GM12878 (cell line): ENCODE data around the gene TCIRG1. TPM values are rescaled to one million over a fixed set of nuclear protein-coding genes. Genes with fewer than 3 reads are reported as not detected.

Source experiments
- ATAC-seq: fragments of 200-7000 bp; cut with Tn5 transposase; 3 replicates; pipeline ENCODE4 v1.9.1; 2020; ENCODE audit warnings: mild to moderate bottlenecking, moderate library complexity
- BruUV-seq: library from RNA; stranded (reverse); fragments of 400-500 nt; replicated peaks from 2 replicates; lab custom pipeline; 2021; lab: Mats Ljungman, UMichigan
- CTCF ChIA-PET: fragments of 300-600 bp; sonication (Branson Sonifier 250); formaldehyde crosslinking; extraction: SDS; loops from one replicate; lab custom pipeline; 2021; ENCODE audit warnings: inconsistent platforms; lab: Yijun Ruan, JAX
- POLR2A ChIA-PET: fragments of 350-600 bp; formaldehyde crosslinking; extraction: SDS; loops from one replicate; lab custom pipeline; 2021; ENCODE audit warnings: inconsistent platforms; lab: Charles Lee
- RAD21 ChIA-PET: fragments of 300-600 bp; sonication (Branson Sonifier 250); formaldehyde crosslinking; loops from one replicate; lab custom pipeline; 2023; ENCODE audit warnings: antibody characterized with exemption; ENCODE audit not compliant: unreplicated experiment; lab: Charles Lee
- SMC1A ChIA-PET: fragments of 300-600 bp; sonication (Branson Sonifier 250); formaldehyde crosslinking; loops from one replicate; lab custom pipeline; 2023; ENCODE audit not compliant: unreplicated experiment, uncharacterized antibody; lab: Charles Lee
- DNase-seq: peaks from one replicate; pipeline ENCODE4 v3.0.0-alpha.2; 2011; ENCODE audit warnings: low read depth, low spot score
- FAIRE-seq: peaks from 3 replicates; lab custom pipeline; 2011; peaks lifted over from hg19 to GRCh38; lab: Jason Lieb, UNC
- H2AFZ ChIP-seq: 2 replicates; pipeline ENCODE4 v1.6.0; 2011; ENCODE audit warnings: low read depth, low read length, control low read depth; ENCODE audit not compliant: control insufficient read depth
- H3K27ac ChIP-seq: 2 replicates; pipeline ENCODE4 v1.5.1; 2011; ENCODE audit warnings: control low read depth; ENCODE audit not compliant: control insufficient read depth, insufficient read depth
- H3K27me3 ChIP-seq, 2 experiments: replicated peaks in 1 of 2; 2 replicates each; pipeline versions ENCODE4 v1.6.0 to v1.6.1; 2011; ENCODE audit warnings: low read length in 1 of 2; ENCODE audit not compliant: control insufficient read depth in 2 of 2, insufficient read depth in 2 of 2
- H3K36me3 ChIP-seq, 2 experiments: 2 replicates each; pipeline ENCODE4 v1.5.1; 2011; ENCODE audit warnings: low read length in 1 of 2; ENCODE audit not compliant: control insufficient read depth in 2 of 2, insufficient read depth in 2 of 2
- H3K4me1 ChIP-seq: 2 replicates; pipeline ENCODE4 v1.6.1; 2011; ENCODE audit warnings: mild to moderate bottlenecking, low read length, moderate library complexity, mixed read lengths; ENCODE audit not compliant: control insufficient read depth, insufficient read depth
- H3K4me2 ChIP-seq: 2 replicates; pipeline ENCODE4 v1.6.0; 2011; ENCODE audit warnings: control low read depth; ENCODE audit not compliant: control insufficient read depth, insufficient read depth
- H3K4me3 ChIP-seq: fragments of 200-600 bp; sonication (generic); 2 replicates; pipeline ENCODE4 v1.5.1; 2016
- H3K79me2 ChIP-seq: 2 replicates; pipeline ENCODE4 v1.6.0; 2011; ENCODE audit warnings: low read length; ENCODE audit not compliant: control insufficient read depth, insufficient read depth
- H3K9ac ChIP-seq: 2 replicates; pipeline ENCODE4 v1.8.0; 2011; ENCODE audit warnings: low read length, control low read depth, mixed read lengths; ENCODE audit not compliant: control insufficient read depth, insufficient read depth
- H3K9me3 ChIP-seq: replicated peaks from 3 replicates; pipeline ENCODE4 v1.5.1; 2011; ENCODE audit warnings: mild to moderate bottlenecking, low read length; ENCODE audit not compliant: control insufficient read depth, insufficient read depth
- H4K20me1 ChIP-seq: 2 replicates; pipeline ENCODE4 v1.6.0; 2011; ENCODE audit not compliant: control insufficient read depth, insufficient read depth
- ASH2L ChIP-seq: fragments of 300-600, 200-600 bp; sonication (generic); IDR thresholded peaks from 2 replicates; pipeline ENCODE4 v1.6.1; 2017; ENCODE audit warnings: low read depth, mild to moderate bottlenecking, borderline replicate concordance
- BACH1 ChIP-seq: fragments of 450-650 bp; IDR thresholded peaks from 2 replicates; pipeline ENCODE4 v1.6.1; 2017; ENCODE audit warnings: mild to moderate bottlenecking, borderline replicate concordance
- BHLHE40 ChIP-seq, 2 experiments: fragments of 450-650 bp in 1 of 2; IDR thresholded peaks; 2 replicates each; pipeline ENCODE4 v1.6.1; 2011 to 2017; ENCODE audit warnings: low read depth in 2 of 2, borderline replicate concordance in 1 of 2, improper control_type of control experiment in 1 of 2, low read length in 1 of 2, mild to moderate bottlenecking in 1 of 2
- CBX5 ChIP-seq: sonication (generic); IDR thresholded peaks from 2 replicates; pipeline ENCODE4 v1.6.1; 2016; ENCODE audit warnings: low read depth, moderate library complexity, mild to moderate bottlenecking, inconsistent platforms
- ESRRA ChIP-seq: IDR thresholded peaks from 2 replicates; pipeline ENCODE4 v1.6.1; 2012; ENCODE audit warnings: mild to moderate bottlenecking, low read length, improper control_type of control experiment
- HDAC2 ChIP-seq: fragments of 200-600 bp; sonication (generic); IDR thresholded peaks from 2 replicates; pipeline ENCODE4 v1.6.1; 2017
- HDGF ChIP-seq: fragments of 450-650 bp; IDR thresholded peaks from 2 replicates; pipeline ENCODE4 v1.6.1; 2016; ENCODE audit warnings: antibody characterized with exemption
- JUNB ChIP-seq: IDR thresholded peaks from 2 replicates; pipeline ENCODE4 v1.6.1; 2016; ENCODE audit warnings: antibody characterized with exemption, mild to moderate bottlenecking
- JUND ChIP-seq: IDR thresholded peaks from 2 replicates; pipeline ENCODE4 v1.6.1; 2012; ENCODE audit warnings: low read depth, mild to moderate bottlenecking, low read length, improper control_type of control experiment, moderate library complexity
- KAT2A ChIP-seq: conservative IDR thresholded peaks from 2 replicates; pipeline ENCODE4 v1.6.1; 2011; ENCODE audit warnings: low read depth, low read length; ENCODE audit not compliant: control insufficient read depth
- MEF2B ChIP-seq: fragments of 450-650 bp; IDR thresholded peaks from 2 replicates; pipeline ENCODE4 v1.6.1; 2018; ENCODE audit warnings: mild to moderate bottlenecking, moderate library complexity; ENCODE audit not compliant: partially characterized antibody, poor library complexity, severe bottlenecking
- NFYB ChIP-seq: IDR thresholded peaks from 2 replicates; pipeline ENCODE4 v1.6.1; 2011; ENCODE audit warnings: low read depth, mild to moderate bottlenecking, low read length, improper control_type of control experiment, moderate library complexity; ENCODE audit not compliant: insufficient read depth
- POLR2A ChIP-seq: IDR thresholded peaks from 2 replicates; pipeline ENCODE4 v1.6.1; 2011; ENCODE audit warnings: low read depth, mild to moderate bottlenecking, low read length
- TAF1 ChIP-seq: IDR thresholded peaks from 2 replicates; pipeline ENCODE4 v1.6.1; 2011; ENCODE audit warnings: mild to moderate bottlenecking, low read depth, low read length, borderline replicate concordance
- TBL1XR1 ChIP-seq: IDR thresholded peaks from 2 replicates; pipeline ENCODE4 v1.6.1; 2012; ENCODE audit warnings: low read depth, low read length, improper control_type of control experiment
- WGBS: methylation state at CpG from one replicate; pipeline ENCODE4 v1.1.6; 2016; ENCODE audit warnings: low lambda C conversion rate; ENCODE audit not compliant: insufficient replicate concordance, insufficient coverage; ENCODE audit errors: missing lambda C conversion rate; 5-methylcytosine and 5-hydroxymethylcytosine counted together
- in situ Hi-C: fragments of 300-500 bp; cut with MboI; formaldehyde crosslinking; loops from 9 replicates; pipeline ENCODE4 v1.14.3; 2018; ENCODE audit warnings: mixed read lengths
- intact Hi-C: fragments of 100-400 bp; cut with micrococcal nuclease; formaldehyde crosslinking; loops from one replicate; pipeline ENCODE4 v1.14.2; 2022; ENCODE audit not compliant: unreplicated experiment
- polyA plus RNA-seq, 11 experiments: library from polyadenylated mRNA; depleted of rRNA in 4 of 11; unstranded in 6 of 11; stranded (reverse) in 5 of 11; fragments of >200 nt; fragmentation: Nextera tagmentation in 4 of 11; fragmentation: Illumina TruSeq in 1 of 11; extraction: Ambion mirVana in 4 of 11; extraction: Trizol in 1 of 11; gene quantifications; 1 replicate in 1 of 11; 2 replicates in 10 of 11; pipeline versions ENCODE4 v1.2.1 to v1.2.3, GENCODE V29; 2011 to 2016; ENCODE audit warnings: inconsistent platforms in 2 of 11, missing spikeins in 2 of 11, low read depth in 1 of 11
- total RNA-seq, 4 experiments: library from RNA; depleted of rRNA in 3 of 4; stranded (reverse); fragments of >200 nt in 3 of 4; fragmentation: Illumina TruSeq in 1 of 4; extraction: Trizol in 1 of 4; gene quantifications; 2 replicates each; pipeline versions ENCODE4 v1.2.1 to v1.2.3, GENCODE V29; 2013 to 2021
- TF ChIP-seq, protein P1 (sequence below): IDR thresholded peaks from 2 replicates; pipeline ENCODE4 v1.6.1; 2011; ENCODE audit warnings: borderline replicate concordance, low read depth, mild to moderate bottlenecking, moderate library complexity, low read length; ENCODE audit not compliant: insufficient read depth, poor library complexity, severe bottlenecking
- TF ChIP-seq, protein P2 (sequence below): fragments of 450-650 bp; IDR thresholded peaks from 2 replicates; pipeline ENCODE4 v1.6.1; 2016; ENCODE audit warnings: mild to moderate bottlenecking
- TF ChIP-seq, protein P3 (sequence below): IDR thresholded peaks from 2 replicates; pipeline ENCODE4 v1.6.1; 2012; ENCODE audit warnings: low read length, inconsistent platforms
- TF ChIP-seq, protein P4 (sequence below): IDR thresholded peaks from 2 replicates; pipeline ENCODE4 v1.6.1; 2011; ENCODE audit warnings: low read depth, low read length, improper control_type of control experiment, borderline replicate concordance

Gene TCIRG1
- total and polyA plus RNA-seq, 10 of the 15 experiments (the other 5 are each of a cell fraction or from before 2014, with no cell fraction given): 0.76 to 218 (median 87.4) TPM

DNA sequence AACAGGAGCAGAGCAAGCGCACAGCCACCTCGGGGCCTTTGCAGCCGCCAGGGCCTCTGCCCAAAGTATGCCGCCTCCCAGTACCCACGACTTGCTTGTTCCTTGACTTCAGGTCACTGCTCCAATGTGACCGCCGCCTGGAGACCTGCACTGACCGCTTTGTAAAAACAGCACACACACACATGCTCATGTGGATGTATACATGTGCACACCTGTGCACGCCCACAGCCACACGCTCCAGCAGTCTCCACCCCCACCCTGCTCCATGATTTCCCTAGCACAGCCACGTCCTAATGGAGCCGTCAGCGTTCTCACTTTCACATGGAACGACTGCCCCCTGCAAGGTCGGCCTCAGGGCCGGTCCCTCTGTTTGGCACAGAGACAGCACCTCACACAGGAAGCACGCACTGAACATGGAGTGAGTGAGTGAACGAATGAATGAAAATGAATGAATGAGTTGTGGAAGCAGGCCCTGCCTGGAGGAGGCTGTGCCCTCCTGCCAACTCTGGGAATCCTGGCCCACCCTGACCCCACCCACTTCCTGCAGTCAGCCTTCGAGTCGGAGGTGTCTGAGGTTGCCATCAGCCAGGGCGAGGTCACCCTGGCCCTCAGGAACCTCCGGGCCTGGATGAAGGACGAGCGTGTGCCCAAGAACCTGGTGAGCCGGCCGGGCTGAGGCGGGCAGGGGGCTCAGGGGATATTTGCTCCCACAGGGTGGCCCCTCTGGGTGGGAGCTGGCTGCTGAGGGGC lies 20.7 kb upstream of the TCIRG1 start (continued):
- TF ChIP-seq, protein P1, sequence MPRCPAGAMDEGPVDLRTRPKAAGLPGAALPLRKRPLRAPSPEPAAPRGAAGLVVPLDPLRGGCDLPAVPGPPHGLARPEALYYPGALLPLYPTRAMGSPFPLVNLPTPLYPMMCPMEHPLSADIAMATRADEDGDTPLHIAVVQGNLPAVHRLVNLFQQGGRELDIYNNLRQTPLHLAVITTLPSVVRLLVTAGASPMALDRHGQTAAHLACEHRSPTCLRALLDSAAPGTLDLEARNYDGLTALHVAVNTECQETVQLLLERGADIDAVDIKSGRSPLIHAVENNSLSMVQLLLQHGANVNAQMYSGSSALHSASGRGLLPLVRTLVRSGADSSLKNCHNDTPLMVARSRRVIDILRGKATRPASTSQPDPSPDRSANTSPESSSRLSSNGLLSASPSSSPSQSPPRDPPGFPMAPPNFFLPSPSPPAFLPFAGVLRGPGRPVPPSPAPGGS: no peak
- no peak for TF ChIP-seq TAF1
- no peak for TF ChIP-seq BHLHE40 (IDR thresholded peaks at IDR 0.05; ENCODE audit: borderline replicate concordance in 1 of 2, low read depth in 2 of 2, low read length in 1 of 2)
- no peak for TF ChIP-seq KAT2A

DNA sequence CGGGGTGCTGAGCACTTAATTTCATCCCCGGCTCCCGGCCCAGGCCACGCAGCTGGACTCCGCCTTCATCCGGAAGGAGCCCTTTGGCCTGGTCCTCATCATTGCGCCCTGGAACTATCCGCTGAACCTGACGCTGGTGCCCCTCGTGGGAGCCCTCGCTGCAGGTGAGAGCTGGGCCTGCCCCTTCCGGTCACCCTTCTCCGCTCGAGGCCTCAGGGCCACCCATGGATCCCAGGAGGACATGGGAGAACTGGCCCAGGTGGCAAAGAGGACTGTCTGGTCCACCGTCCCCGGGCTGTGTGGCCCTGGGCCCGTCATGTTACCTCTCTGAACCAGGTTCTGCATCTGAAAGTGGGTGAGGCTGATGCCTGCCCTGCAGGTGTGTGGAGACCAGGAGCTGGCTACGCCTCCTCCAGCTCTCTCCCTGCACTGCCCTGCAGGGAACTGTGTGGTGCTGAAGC lies 20.1 kb upstream of the TCIRG1 start:
- in situ Hi-C loops (no loop called here), intact Hi-C loops (no loop called here)
- Histone ChIP-seq H3K9me3 (no peaks in the 10 kb centered on the region), H3K4me2 (no peak overlapping the region), H2AFZ (no peak overlapping the region), H3K9ac (no peak overlapping the region), H3K27ac (no peak overlapping the region), H4K20me1 (no peaks in the 10 kb centered on the region), H3K27me3 (no peaks in the 10 kb centered on the region; a peak in 1 of 4 replicates), H3K79me2 (no peaks in the 10 kb centered on the region), H3K4me1 (no peaks in the 10 kb centered on the region), H3K4me3 (no peak overlapping the region), H3K36me3 (no peaks in the 10 kb centered on the region)
- ChIA-PET POLR2A (no interaction called here), SMC1A (no interaction called here), CTCF (no interaction called here), RAD21 (interaction anchor here (2.0 kb wide), 1 partner anchor 8 kb away, joined by 5 read pairs; the partner anchor contains the start of gene ALDH3B1)
- 46% methylated on average over 15 of the region's 18 CpGs for WGBS
- FAIRE-seq: no peak
- no peak for DNase-seq
- no TSS peak for BruUV-seq
- ATAC-seq: no peak
- TF ChIP-seq HDGF (no peak), ESRRA (no peak), TBL1XR1 (no peak), MEF2B (no peak), POLR2A (no peak), NFYB (no peak), JUNB (no peak), JUND (no peak), CBX5 (no peak), BHLHE40 (IDR thresholded peaks at IDR 0.05; ENCODE audit: borderline replicate concordance in 1 of 2, low read depth in 2 of 2, low read length in 1 of 2) (no peak), HDAC2 (no peak), BACH1 (no peak), ASH2L (no peak)
- TF ChIP-seq, protein P2, sequence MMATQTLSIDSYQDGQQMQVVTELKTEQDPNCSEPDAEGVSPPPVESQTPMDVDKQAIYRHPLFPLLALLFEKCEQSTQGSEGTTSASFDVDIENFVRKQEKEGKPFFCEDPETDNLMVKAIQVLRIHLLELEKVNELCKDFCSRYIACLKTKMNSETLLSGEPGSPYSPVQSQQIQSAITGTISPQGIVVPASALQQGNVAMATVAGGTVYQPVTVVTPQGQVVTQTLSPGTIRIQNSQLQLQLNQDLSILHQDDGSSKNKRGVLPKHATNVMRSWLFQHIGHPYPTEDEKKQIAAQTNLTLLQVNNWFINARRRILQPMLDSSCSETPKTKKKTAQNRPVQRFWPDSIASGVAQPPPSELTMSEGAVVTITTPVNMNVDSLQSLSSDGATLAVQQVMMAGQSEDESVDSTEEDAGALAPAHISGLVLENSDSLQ: no peak
- TF ChIP-seq, protein P3, sequence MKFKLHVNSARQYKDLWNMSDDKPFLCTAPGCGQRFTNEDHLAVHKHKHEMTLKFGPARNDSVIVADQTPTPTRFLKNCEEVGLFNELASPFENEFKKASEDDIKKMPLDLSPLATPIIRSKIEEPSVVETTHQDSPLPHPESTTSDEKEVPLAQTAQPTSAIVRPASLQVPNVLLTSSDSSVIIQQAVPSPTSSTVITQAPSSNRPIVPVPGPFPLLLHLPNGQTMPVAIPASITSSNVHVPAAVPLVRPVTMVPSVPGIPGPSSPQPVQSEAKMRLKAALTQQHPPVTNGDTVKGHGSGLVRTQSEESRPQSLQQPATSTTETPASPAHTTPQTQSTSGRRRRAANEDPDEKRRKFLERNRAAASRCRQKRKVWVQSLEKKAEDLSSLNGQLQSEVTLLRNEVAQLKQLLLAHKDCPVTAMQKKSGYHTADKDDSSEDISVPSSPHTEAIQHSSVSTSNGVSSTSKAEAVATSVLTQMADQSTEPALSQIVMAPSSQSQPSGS: no peak
- TF ChIP-seq, protein P4, sequence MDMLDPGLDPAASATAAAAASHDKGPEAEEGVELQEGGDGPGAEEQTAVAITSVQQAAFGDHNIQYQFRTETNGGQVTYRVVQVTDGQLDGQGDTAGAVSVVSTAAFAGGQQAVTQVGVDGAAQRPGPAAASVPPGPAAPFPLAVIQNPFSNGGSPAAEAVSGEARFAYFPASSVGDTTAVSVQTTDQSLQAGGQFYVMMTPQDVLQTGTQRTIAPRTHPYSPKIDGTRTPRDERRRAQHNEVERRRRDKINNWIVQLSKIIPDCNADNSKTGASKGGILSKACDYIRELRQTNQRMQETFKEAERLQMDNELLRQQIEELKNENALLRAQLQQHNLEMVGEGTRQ: no peak
